DMS153 treated with DMSO at 0.1 percent for 48 hours (cell line): ENCODE data around the gene ALDH16A1.
A peak's percentile ranks its signal among the peaks of the same experiment; 100 is the strongest.

Experiments used
- DNase-seq: peaks from one replicate; lab custom pipeline; 2025; ENCODE audit not compliant: unreplicated experiment; lab: John Stamatoyannopoulos, UW

The ALDH16A1 gene

GRCh38 chr19:49453013-49453756 is at the start of gene ALDH16A1:
TSS of gene ALDH16A1 (plus strand) at chr19:49453225. CDS start at chr19:49453332, 107 bp downstream.
- DNase-seq, result peak; percentile 97

DNA sequence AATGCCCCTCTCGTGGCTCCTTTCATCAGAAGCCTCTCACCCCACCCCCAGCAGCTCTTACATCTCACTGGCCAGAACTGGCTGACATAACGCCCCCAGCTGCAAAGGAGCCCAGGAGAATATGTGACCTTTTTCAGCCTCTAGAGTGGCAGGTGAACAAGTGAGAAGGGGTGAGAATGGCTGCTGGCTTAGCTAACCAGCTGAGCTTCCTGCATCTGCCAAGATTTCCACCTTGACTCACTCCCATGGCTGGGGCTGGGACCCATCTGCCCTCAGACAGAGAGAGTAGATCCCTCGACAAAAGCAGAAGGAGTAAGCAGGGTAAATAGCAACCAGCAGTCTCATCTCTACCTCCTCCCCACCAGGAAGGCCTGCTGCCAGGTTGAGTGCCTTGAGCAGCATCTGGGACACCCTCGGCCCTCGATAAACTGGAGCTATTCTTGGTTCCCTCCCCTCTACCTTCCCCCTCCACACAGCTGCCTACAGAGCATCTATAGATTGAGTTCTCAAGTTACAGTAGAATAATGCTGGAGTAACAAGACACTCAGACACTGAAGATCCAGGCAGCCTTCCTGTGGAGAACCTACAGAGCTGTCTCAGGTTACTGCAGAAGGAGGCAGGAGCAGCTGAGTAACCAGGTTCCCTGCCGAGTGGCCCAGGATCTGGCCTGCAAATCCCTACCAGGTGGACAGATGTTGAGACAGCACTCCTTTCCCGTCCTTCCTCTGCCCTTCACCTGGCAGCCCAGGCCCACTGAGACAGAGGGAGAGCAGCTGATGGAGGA is 49.4 kb upstream of the ALDH16A1 start:
- DNase-seq, result peak; percentile 25

DNA sequence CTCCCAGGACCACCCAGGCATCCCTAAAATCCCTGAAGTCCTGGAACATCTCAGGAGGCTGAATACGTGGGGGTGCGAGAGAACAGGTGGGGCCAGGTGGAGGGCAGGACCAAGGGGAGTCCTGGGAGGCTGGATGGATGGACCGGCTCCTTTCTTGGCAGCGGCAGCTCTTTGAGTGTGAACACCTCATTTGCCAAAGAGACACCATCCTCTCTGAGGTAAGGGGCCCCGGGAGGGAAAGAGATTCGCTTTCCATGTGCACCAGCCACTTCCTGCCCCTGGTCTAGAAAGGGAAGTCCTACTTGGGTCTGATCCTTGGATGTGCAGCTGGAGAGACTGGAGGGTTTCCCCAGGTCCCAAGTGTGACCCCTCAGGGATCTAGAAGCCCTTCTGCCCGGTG is 45.9 kb upstream of the ALDH16A1 start:
- no peak for DNase-seq

GRCh38 chr19:49407482-49408015 is 45.5 kb upstream of the ALDH16A1 start:
- DNase-seq, result no peak

GRCh38 chr19:49408816-49409440 is 44.1 kb upstream of the ALDH16A1 start:
- DNase-seq, result no peak

DNA sequence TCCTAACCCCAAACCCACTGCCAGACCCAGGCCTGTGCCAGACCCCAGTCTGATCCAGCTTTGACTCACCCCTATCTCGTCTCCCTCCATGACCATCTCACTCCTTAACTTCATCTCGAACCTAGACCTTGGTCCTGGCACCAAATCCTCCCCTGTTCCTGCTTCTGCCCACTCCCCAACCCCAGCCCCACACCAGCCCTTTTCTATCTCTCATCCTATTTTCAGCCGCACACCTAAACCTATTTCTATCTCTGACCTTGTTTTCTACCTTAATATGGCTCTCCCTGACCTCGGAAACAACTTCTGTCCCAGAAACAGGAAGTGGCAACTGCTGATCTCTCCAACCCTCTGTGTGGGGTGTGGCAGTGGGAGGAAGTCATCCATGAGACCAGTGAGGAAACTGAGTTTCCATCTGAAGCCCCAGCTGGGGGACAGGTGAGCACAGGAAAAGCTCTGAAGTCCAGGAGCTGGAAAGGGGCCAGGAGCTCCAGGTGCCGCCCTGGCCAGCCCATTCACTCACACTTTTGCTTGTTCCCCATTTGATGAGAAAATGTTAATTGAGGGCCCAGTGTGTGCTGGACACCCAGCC is 43.5 kb upstream of the ALDH16A1 start:
- peak; percentile 7 for DNase-seq

GRCh38 chr19:49411681-49412326 is 41.2 kb upstream of the ALDH16A1 start:
- no peak for DNase-seq

DNA sequence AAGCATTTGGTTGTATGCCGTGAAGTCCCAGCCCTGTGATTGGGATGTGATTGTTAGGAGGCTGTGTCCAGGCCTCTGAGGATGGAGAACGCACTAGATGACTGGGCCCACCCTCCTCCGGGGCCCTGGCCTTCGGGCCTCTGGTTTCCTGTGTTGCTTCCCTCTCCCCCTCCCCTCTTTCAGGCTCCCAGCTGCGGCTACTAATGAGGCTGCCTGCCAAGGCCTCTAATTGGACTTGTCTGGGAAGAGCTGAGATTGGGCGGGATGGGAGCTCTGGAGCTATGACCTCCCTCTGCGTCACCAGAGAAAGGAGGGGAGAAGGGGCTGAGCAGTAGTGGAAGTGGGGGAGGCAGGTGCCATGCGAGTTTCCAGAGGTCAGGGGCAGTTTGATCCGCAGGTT is 39.7 kb upstream of the ALDH16A1 start:
- no peak for DNase-seq

- no peak for DNase-seq
Measured at GRCh38 chr19:49414256-49414655, 38.8 kb upstream of the ALDH16A1 start.

GRCh38 chr19:49415102-49415809 is 37.8 kb upstream of the ALDH16A1 start:
- no peak for DNase-seq

DNA sequence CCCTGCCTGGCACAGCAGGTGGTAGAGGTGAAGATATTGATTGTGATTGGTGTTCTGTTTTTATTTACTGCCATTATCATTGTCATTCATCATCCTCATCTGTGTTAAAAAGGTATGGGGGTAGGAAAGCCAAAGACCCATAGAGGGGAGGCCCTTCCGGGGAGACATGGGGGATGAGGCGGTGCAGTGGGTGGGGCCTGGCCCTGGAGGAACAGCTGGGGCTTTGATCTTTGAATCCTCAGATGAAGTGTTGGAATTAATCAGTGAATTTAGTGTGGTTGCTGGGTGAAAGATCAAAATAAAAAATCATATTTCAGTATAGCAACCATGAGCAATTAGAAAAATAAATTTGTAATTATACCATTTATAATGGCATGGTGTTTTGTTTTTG is 37.2 kb upstream of the ALDH16A1 start:
- no peak for DNase-seq

DNA sequence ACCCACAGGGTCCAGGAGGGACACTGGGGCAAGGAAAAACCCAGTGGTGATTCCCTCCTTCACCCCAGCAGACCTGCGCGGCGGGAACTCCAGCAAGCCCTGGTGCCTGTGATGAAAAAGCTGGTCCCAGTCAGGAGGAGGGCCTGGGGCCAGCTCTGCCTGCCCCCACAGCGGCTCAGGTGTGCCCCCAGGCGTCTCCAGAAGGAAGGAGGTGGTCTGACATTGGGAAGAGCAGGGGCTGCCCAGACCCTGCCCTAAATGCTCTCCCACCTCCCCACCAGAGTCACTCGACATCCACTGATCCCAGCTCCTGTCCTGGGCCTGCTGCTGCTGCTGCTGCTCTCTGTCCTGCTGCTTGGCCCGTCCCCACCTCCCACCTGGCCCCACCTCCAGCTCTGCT is 35.9 kb upstream of the ALDH16A1 start:
- DNase-seq, result no peak

DNA sequence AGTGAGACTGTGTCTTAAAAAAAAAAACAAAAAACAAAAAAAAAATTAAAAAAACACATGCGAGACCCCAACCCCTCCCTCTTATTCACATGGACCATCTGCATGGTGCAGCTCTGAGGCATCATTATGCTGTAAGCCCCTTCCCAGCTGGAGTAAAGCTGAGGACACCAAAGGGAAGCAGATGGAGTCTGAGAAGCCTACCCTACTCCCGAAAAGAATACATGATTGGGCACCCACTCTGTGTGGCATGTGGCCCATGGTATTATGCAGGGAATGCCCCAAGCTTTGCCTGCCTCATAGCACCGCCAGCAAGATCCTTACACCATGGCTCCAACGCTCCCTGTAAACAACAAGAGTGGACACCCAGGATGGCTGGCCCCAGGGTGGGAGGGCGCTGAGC is 34.5 kb upstream of the ALDH16A1 start:
- DNase-seq, result no peak

GRCh38 chr19:49419173-49419572 is 33.9 kb upstream of the ALDH16A1 start:
- DNase-seq, result no peak

DNA sequence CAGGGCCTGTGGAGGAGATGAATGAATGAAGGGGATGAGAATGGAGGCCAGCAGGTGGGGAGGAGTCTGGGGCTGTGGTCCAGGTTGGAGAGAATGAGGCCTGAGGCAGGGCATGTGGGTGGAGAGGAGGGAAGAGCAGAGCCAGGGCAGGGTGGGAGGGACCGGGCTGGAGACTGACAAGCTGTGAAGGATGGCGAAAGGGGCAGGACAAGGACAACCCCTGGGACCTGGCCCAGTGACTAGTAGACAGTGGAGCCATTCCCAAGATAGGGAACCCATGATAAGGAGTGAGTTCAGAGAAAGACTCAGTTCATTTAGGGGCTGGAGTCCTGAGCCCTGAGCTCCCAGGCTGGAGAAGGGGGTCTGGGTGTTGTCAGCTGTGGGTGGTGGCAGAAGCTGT is 32.8 kb upstream of the ALDH16A1 start:
- DNase-seq, result no peak

DNA sequence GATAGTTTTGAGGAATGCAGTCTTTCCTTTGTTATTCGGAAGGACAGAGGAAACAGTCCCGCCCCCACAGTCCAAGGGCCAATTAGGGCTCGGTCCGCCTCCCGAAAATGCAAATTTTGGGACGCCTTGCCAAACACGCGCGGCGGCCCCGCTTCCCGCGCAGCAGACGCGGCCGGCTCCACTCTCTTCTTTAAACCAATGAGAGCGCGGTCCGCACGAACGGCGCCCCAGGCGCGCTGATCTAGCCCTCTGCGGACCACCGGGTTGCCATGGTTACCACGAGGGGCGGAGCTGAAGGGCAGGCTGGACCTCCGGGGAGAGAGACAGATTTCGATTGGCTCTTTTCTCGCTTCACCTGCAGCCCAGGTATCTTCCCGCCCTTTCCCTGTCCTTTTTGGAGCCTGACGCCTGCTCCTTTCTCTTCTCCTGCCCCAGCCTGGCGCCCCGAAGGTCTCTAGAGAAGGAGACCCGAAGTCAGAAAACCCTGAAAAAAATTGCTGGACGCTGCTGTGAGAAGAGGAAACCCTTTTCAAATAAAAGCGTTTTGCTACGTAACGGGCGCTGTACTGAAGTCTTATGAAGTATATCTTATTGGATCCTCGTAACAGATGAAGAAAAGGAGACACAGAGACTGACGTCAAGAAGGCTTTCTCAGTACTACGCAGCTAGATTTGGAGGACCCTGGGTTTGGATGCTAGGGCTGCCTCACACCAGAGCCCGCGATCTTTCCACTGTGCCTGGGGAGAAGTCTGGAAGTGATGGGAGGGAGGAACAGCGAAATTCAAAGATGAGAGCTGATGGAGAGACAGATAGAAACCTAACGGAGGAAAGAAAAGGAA is 31.8 kb upstream of the ALDH16A1 start:
- DNase-seq, result peak; percentile 82

- no peak for DNase-seq
Measured at GRCh38 chr19:49421878-49422202, 31.2 kb upstream of the ALDH16A1 start.

- DNase-seq, result peak; percentile 78
Measured at GRCh38 chr19:49422407-49423070, 30.5 kb upstream of the ALDH16A1 start.
